Measurements from ENCODE around the gene LMX1A. TPM values are rescaled to one million over a fixed set of nuclear protein-coding genes. Genes with fewer than 3 reads are reported as not detected.

The LMX1A gene
- total RNA-seq, 2 experiments from 2014 or later, result not detected

DNA sequence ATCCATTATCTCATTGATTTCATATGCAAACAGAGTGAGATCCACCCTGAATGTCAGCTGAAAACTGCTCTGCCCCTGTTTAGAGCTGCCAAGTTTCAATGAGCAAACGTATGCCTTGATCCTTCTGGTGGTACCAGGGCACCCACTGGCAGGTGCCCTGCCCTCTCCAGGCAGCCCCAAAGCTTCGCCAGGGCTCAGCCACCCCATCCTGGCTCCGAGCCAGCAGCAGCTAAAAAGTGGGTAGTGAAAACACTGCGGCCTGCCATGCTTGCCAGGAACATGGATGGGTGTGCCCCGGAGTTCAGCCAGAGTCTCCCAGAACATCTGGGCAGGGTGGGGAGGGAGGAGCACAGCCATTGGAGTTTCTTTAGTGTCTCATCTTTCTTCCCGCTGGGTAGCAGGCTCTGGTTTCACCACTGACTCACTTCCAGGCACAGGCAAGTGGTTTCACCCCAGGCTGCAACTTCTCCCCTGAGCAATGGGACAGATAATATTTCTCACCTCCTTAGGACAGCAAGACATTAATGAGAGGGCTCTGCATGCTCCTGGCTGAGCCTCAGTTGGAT lies 8.1 kb upstream of the LMX1A start:
- Mint-ChIP-seq H3K4me1 (ENCODE audit: low read depth) (no peaks in the 10 kb centered on the region), H3K9me3 (no peaks in the 10 kb centered on the region), H3K4me3 (no peak overlapping the region), H3K27me3 (ENCODE audit: low read depth) (peaks cover 61% of the 10 kb centered on the region), H3K36me3 (ENCODE audit: low read depth) (no peaks in the 10 kb centered on the region), H3K27ac (no peak overlapping the region)
- DNase-seq, result no peak
- intact Hi-C loops (cut with micrococcal nuclease), result no loop called here
- CTCF ChIA-PET, result interaction anchor here (0.5 to 0.7 kb wide), 2 partner anchors 12 to 258 kb away, joined by 3 to 4 read pairs; no protein-coding TSS in a partner anchor

GRCh38 chr1:165356876-165357275 lies 361 bp upstream of the LMX1A start:
- DNase-seq, result no peak
- H3K36me3 Mint-ChIP-seq (ENCODE audit: low read depth), result no peaks in the 10 kb centered on the region
- no peaks in the 10 kb centered on the region for H3K9me3 Mint-ChIP-seq
- no peak overlapping the region for H3K27ac Mint-ChIP-seq
- no peak overlapping the region for H3K4me3 Mint-ChIP-seq
- peaks cover 23% of the 10 kb centered on the region for H3K4me1 Mint-ChIP-seq (ENCODE audit: low read depth)
- intact Hi-C loops (cut with micrococcal nuclease), result no loop called here
- peaks cover 69% of the 10 kb centered on the region for H3K27me3 Mint-ChIP-seq (ENCODE audit: low read depth)
- CTCF ChIA-PET, result no interaction called here

DNA sequence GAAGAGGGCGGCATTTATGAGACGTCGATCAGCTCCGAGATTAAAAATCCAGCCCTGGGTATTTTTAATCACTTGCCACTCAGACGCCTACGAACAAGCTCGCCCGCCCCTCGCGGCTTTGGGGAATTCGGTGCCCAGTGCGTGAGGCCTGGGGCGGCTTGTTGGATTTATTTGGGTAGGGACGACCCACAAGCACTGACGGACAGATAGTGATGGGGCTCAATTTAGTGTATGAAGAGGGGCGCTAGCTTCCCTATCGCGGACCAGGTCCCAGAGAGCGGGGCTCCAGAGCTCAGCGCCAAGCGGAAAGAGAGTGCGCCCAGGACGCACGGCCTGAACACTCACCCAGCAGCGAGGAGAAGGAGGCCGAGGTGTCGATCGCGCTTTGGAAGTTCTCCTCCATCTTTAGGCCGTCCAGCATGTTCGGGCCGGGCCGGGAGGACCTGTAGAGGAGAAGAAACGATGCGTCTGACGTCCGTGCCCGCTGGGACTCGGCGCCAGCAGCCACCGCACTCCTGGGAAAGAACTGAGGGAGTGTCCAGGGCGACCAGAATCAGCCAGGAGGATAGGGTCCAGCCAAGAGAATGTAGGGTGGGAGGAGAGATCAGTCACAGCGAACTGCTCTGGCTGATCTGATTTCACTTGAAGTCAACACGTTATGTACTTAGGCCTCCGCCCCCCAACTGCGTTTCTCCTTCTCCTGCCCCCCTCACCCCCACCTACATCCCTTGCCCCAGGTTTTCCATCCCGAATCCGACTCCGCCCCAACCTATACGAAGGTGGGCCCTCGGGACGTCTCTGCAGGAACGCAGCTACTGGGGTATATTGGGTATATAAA lies 1.2 kb downstream of the LMX1A start:
- Mint-ChIP-seq H3K36me3 (ENCODE audit: low read depth) (no peaks in the 10 kb centered on the region), H3K27me3 (ENCODE audit: low read depth) (peaks cover 69% of the 10 kb centered on the region), H3K4me1 (ENCODE audit: low read depth) (peaks cover 23% of the 10 kb centered on the region), H3K27ac (no peak overlapping the region), H3K4me3 (no peak overlapping the region), H3K9me3 (no peaks in the 10 kb centered on the region)
- CTCF ChIA-PET, result interaction anchor here (2.1 kb wide), 1 partner anchor 12 kb away, joined by 9 read pairs; no protein-coding TSS in a partner anchor
- DNase-seq, result no peak
- intact Hi-C loops (cut with micrococcal nuclease), result loop anchor here (2.0 kb wide), 1 partner anchor 119 kb away; no protein-coding TSS in a partner anchor

DNA sequence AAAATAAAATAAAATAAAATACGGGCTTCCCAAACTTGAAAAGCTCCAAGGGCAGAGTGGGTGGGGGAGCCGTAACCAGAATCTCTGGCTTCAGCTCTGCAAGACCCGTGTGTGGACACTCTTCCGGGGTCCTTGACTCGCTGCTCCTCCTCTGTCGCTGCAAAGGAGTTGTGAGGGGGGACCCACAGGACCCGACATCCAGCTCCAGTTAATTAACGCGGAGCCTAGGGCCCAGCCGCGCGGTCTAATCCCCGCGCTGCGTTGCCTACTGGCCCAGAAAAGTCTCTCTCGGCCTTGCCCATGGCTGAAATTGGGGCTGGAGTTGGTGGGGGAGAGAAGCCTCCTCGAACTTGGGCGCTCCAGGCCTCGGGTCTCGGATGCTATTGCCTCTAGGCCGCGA lies 1.8 kb downstream of the LMX1A start:
- CTCF ChIA-PET, result interaction anchor here (2.1 kb wide), 1 partner anchor 13 kb away, joined by 9 read pairs; no protein-coding TSS in a partner anchor
- H3K27me3 Mint-ChIP-seq (ENCODE audit: low read depth), result peaks cover 65% of the 10 kb centered on the region

GRCh38 chr1:165353731-165354671 lies 2.5 kb downstream of the LMX1A start:
- Mint-ChIP-seq H3K36me3 (ENCODE audit: low read depth) (no peaks in the 10 kb centered on the region), H3K4me3 (no peak overlapping the region), H3K27ac (no peak overlapping the region), H3K27me3 (ENCODE audit: low read depth) (peaks cover 70% of the 10 kb centered on the region), H3K9me3 (no peaks in the 10 kb centered on the region), H3K4me1 (ENCODE audit: low read depth) (peaks cover 23% of the 10 kb centered on the region)
- no peak for DNase-seq
- intact Hi-C loops (cut with micrococcal nuclease), result loop anchor here (2.0 kb wide), 1 partner anchor 117 kb away; no protein-coding TSS in a partner anchor
- CTCF ChIA-PET, result interaction anchor here (2.1 kb wide), 1 partner anchor 14 kb away, joined by 9 read pairs; no protein-coding TSS in a partner anchor

More for the DNA sequence above, 1.8 kb downstream of the LMX1A start:
- no peaks in the 10 kb centered on the region for H3K9me3 Mint-ChIP-seq
- H3K4me3 Mint-ChIP-seq, result no peak overlapping the region
- no peak overlapping the region for H3K27ac Mint-ChIP-seq
- intact Hi-C loops (cut with micrococcal nuclease), result loop anchor here (2.0 kb wide), 1 partner anchor 118 kb away; no protein-coding TSS in a partner anchor
- H3K36me3 Mint-ChIP-seq (ENCODE audit: low read depth), result no peaks in the 10 kb centered on the region
- H3K4me1 Mint-ChIP-seq (ENCODE audit: low read depth), result peaks cover 23% of the 10 kb centered on the region
- DNase-seq, result no peak

DNA sequence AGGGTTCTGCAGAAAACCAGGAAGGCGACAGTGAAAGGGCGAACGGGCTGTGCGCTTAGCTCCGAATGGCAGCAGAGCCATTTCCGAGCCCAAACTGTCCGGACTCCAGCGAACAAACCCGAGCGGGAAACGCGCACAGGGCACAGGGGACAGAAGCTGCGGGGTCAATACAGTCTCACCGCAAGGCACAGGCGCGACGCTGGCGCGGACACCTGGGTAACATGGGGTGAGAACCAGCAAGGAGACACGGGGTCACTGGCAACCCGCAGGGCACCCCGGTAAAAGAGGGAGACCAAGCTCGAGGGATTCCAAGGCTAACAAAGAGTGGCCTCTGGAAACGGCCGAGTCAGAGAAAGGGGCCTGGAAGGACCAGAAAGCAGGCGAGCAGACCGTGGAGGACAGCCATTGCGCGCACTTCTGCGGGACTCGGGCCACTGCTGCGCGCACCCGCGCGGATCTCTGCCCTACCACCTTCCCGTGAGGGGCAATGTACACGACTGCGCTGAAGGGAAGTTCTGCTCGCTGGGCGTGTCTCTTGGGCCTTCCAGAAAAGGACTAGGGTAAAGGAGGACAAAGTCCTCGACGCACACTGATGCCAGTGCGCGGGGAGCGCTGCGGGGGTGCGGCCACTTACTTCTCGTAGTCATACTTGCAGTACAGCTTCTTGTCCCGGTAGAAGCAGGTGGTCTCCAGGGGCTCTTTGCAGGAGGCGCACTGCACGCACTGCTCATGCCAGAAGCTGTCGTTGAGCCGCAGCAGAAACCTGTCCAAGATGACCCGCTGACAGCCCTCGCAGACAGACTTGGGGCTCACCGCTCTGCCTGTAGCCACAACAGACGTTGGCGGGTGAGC lies 3.8 kb downstream of the LMX1A start:
- Mint-ChIP-seq H3K9me3 (no peaks in the 10 kb centered on the region), H3K36me3 (ENCODE audit: low read depth) (no peaks in the 10 kb centered on the region), H3K27me3 (ENCODE audit: low read depth) (peaks cover 73% of the 10 kb centered on the region), H3K4me3 (no peak overlapping the region), H3K27ac (no peak overlapping the region), H3K4me1 (ENCODE audit: low read depth) (peaks cover 23% of the 10 kb centered on the region)
- DNase-seq, result no peak
- CTCF ChIA-PET, result interaction anchor here (1.2 kb wide), 1 partner anchor 15 kb away, joined by 4 read pairs; no protein-coding TSS in a partner anchor
- intact Hi-C loops (cut with micrococcal nuclease), result no loop called here

DNA sequence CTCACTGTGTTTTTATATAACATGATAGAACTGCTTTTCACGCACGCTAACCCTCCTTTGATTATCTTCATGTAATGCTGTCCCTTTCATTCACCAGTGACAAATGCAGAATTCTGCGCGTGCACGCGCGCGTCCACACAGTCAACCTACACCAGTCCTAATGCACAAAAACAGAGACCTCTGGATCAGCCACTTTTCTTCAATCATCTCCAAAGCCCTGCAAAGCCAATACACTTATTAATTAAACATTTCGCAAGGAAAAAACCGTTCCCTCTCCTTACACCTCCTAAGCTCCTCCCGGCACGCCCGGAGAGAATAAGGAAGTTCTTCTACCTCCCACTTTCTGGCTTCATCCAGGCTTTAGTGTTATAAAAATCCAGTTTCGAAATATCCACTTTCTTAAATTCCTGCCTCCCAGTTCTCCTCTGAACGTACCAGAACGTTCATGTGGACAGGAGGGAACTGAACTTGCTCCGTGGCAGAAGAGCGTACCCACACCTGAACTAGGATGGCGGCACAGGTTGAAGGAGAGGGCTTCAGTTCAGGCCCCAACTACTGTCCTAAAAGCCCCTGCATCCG lies 4.6 kb downstream of the LMX1A start:
- no peak overlapping the region for H3K27ac Mint-ChIP-seq
- no peaks in the 10 kb centered on the region for H3K9me3 Mint-ChIP-seq
- H3K4me1 Mint-ChIP-seq (ENCODE audit: low read depth), result peaks cover 22% of the 10 kb centered on the region
- H3K4me3 Mint-ChIP-seq, result no peak overlapping the region
- no peaks in the 10 kb centered on the region for H3K36me3 Mint-ChIP-seq (ENCODE audit: low read depth)
- CTCF ChIA-PET, result interaction anchor here (1.2 kb wide), 2 partner anchors 15 to 1127 kb away, joined by 3 to 4 read pairs; no protein-coding TSS in a partner anchor
- peaks cover 70% of the 10 kb centered on the region for H3K27me3 Mint-ChIP-seq (ENCODE audit: low read depth)
- DNase-seq, result no peak
- intact Hi-C loops (cut with micrococcal nuclease), result no loop called here

- Mint-ChIP-seq H3K4me3 (no peak overlapping the region), H3K9me3 (no peaks in the 10 kb centered on the region), H3K4me1 (ENCODE audit: low read depth) (peaks cover 21% of the 10 kb centered on the region), H3K36me3 (ENCODE audit: low read depth) (no peaks in the 10 kb centered on the region), H3K27me3 (ENCODE audit: low read depth) (peaks cover 75% of the 10 kb centered on the region), H3K27ac (no peak overlapping the region)
- CTCF ChIA-PET, result interaction anchor here (0.7 to 3.0 kb wide), 3 partner anchors 17 to 1128 kb away, joined by 3 to 9 read pairs (median 3); no protein-coding TSS in a partner anchor
- DNase-seq, result no peak
- intact Hi-C loops (cut with micrococcal nuclease), result no loop called here
Observed at GRCh38 chr1:165350840-165351239, 5.7 kb downstream of the LMX1A start.

DNA sequence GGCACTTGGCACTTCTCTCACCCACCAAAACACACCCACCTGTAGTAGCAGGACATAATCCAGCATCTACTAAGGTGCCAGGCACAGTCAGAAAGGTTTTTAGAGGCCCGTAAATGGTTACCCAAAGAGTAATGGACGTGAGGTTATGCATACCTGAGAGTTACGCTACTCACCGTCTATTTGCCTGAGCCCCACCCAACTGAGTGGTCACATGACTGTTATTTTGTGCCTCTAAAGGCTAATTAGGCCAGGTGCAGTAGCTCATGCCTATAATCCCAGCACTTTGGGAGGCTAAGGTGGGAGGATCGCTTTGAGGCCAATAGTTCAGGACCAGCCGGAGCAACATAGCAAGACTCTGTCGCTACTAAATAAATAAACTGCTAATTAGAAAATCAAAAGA lies 11.0 kb downstream of the LMX1A start:
- Mint-ChIP-seq H3K27me3 (ENCODE audit: low read depth) (peaks cover 58% of the 10 kb centered on the region), H3K9me3 (no peaks in the 10 kb centered on the region), H3K27ac (no peak overlapping the region), H3K36me3 (ENCODE audit: low read depth) (no peaks in the 10 kb centered on the region), H3K4me1 (ENCODE audit: low read depth) (no peaks in the 10 kb centered on the region), H3K4me3 (no peak overlapping the region)
- intact Hi-C loops (cut with micrococcal nuclease), result no loop called here
- DNase-seq, result no peak
- CTCF ChIA-PET, result interaction anchor here (1.0 kb wide), 1 partner anchor 22 kb away, joined by 4 read pairs; no protein-coding TSS in a partner anchor

DNA sequence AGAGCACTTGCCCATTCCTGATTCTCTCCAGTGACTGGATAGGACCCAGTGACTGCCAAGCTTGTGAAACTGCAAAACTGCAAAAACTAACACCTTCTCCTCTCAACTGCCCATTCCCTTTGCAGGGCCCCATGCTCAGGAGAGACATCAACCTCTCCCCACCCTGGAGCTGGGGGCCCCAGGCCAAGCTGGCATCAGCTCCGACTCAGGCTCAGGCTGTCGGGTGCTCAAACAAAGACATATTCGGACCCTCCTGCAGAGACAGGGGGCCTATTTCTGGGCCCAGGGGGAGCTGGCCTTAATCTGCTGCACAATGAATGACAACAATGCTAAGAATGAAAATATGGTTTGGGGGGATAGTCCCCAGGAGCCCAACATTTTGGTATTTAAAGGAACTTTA lies 11.8 kb downstream of the LMX1A start:
- no peaks in the 10 kb centered on the region for H3K9me3 Mint-ChIP-seq
- no peak overlapping the region for H3K27ac Mint-ChIP-seq
- H3K4me3 Mint-ChIP-seq, result no peak overlapping the region
- no peaks in the 10 kb centered on the region for H3K4me1 Mint-ChIP-seq (ENCODE audit: low read depth)
- no peaks in the 10 kb centered on the region for H3K36me3 Mint-ChIP-seq (ENCODE audit: low read depth)
- intact Hi-C loops (cut with micrococcal nuclease), result no loop called here
- CTCF ChIA-PET, result interaction anchor here (1.6 kb wide), 1 partner anchor 49 kb away, joined by 4 read pairs; no protein-coding TSS in a partner anchor
- H3K27me3 Mint-ChIP-seq (ENCODE audit: low read depth), result peaks cover 58% of the 10 kb centered on the region
- DNase-seq, result no peak

DNA sequence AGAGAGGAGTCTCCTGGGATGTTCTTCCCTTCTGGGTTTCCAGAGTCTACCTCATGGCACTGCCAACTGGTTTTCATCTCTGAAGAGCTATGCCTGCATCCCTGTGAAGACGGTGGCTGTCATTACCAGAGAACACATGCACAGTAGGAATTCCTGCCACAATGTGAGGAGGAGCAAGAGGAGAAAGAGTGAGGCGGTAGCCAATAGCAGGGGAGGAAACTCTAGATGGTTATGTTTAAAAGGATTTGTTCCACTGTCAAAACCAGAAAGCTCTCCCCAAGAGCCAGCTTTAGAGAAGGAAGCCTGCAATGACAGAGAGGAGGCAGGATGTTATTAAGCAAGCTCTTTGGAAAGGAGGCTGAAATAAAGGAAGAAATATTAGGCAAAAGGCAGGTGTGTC lies 12.3 kb downstream of the LMX1A start:
- intact Hi-C loops (cut with micrococcal nuclease), result no loop called here
- peaks cover 55% of the 10 kb centered on the region for H3K27me3 Mint-ChIP-seq (ENCODE audit: low read depth)

More for the DNA sequence above, 12.3 kb downstream of the LMX1A start:
- H3K27ac Mint-ChIP-seq, result no peak overlapping the region
- DNase-seq, result no peak
- no peaks in the 10 kb centered on the region for H3K4me1 Mint-ChIP-seq (ENCODE audit: low read depth)
- H3K4me3 Mint-ChIP-seq, result no peak overlapping the region
- no peaks in the 10 kb centered on the region for H3K36me3 Mint-ChIP-seq (ENCODE audit: low read depth)
- no peaks in the 10 kb centered on the region for H3K9me3 Mint-ChIP-seq
- CTCF ChIA-PET, result interaction anchor here (1.6 kb wide), 1 partner anchor 49 kb away, joined by 4 read pairs; no protein-coding TSS in a partner anchor
